ENCODE results near the gene TRMT10A.
"Not testable (repeated sequence)": the region's sequence is repeated elsewhere in the genome, so short reads cannot be mapped to it uniquely, and the experiment has no call there.

Gene TRMT10A

DNA sequence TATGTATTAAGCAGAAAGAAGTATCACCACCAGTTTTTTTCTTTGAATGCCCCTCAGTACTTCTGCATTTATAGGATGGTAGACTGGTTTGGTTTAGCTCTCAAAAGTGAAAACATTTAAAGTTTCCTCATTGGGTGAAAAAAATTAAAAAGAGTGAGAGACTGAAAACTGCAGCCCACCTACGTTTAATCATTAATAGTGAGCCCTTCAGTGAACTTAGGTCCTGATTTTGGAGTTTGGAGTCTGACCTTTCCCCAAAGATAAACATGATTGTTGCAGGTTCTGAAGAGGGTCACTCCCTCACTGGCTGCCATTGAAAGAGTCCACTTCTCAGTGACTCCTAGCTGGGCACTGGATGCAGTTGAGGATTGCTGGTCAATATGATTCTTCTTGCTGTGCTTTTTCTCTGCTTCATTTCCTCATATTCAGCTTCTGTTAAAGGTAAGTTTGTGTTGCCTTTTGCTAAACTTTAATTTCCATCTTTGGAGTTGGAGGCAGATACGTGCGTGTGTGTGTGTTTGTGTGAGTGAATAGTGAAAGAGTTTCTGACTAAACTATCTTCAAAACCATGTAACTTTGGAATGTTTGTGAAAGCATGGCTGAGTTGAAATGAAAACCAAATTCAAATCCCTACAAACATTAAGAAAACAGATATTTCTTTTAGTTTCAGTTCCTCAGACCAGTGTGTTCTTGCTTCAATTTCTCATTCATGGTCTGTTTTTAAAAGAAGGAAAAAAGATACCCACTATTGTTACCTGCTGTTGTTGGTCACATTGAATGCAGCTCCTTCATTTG, 10.9 kb upstream of the TRMT10A start, which contains the start of gene MTTP:
Gene MTTP, plus strand, starts transcription at position 295 of the 795 bp plus-strand sequence. Its CDS starts 86 bp downstream, at position 381.
- no peak within 1 kb of the TSS for H3K4me3 Mint-ChIP-seq
- H3K36me3 Mint-ChIP-seq = no peaks in the 10 kb centered on the region
- no peak within 1 kb of the TSS for H3K27ac Mint-ChIP-seq
- peaks cover 21% of the 10 kb centered on the region for H3K27me3 Mint-ChIP-seq
- no peaks in the 10 kb centered on the region for H3K9me3 Mint-ChIP-seq (ENCODE audit: low read depth)
- H3K4me1 Mint-ChIP-seq (ENCODE audit: low read depth) = no peaks in the 10 kb centered on the region

DNA sequence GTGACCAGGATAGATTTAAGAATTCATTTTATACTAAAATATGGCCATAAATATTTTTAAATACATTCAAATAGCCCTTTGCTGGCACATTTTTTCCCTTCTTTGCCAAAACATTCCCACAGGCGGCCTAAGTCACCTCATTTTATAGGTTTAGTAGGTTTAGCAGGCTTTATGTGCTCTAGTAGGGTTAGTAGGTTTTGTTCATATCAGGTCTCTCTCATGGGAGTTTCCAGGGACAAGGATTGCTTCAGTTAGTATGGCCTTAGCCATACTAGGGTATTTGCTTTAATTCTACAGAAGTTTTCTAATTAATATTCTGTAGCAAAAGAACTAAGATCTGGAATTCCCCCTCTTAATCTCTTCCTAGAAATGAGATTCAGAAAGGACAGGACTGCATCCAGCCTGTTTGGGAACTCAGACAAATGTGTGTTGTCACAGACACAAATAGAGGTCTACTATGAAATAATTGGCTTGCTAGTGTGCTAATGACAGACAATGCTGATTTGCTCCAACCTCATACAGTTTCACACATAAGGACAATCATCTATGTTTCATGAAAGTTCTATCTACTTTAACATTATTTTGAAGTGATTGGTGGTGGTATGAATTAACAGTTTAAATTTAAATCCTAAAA, 10.0 kb upstream of the TRMT10A start:
- H3K4me1 Mint-ChIP-seq (ENCODE audit: low read depth) = no peaks in the 10 kb centered on the region
- H3K27ac Mint-ChIP-seq = no peak overlapping the region
- H3K27me3 Mint-ChIP-seq = peaks cover 19% of the 10 kb centered on the region
- H3K4me3 Mint-ChIP-seq = no peak overlapping the region
- no peaks in the 10 kb centered on the region for H3K36me3 Mint-ChIP-seq
- H3K9me3 Mint-ChIP-seq (ENCODE audit: low read depth) = no peaks in the 10 kb centered on the region

DNA sequence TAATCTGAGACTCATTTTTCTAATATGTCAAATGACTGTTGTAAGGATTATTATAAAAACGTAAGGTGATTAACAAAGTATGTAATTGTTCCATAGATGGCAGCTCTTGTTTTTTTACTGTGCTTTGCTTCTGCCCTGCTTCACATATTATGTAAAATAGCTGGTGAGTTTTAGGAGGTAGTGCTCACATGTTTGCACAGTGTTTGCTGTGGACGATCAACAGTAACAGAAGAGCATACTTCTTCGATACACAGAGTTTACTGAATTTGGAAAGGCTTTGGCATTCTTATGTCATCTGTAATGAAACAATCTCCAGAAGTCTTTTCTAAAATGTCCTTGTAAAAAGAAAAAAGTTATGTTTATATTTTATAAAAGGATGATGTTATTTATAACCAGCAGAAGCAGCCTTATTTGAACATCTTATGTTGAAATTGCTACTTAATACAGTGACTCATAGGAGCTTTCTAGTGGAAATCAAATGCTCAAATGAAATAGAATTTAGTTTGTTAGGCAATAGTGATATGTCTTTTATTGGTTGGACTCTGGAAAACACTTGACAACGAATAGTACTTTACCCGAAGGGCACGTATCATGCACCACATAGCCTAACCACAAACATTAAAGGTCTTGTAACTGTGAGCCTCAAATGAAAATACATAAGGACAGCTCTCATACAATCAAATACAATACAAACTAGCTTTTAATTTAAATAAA, 8.8 kb upstream of the TRMT10A start:
- Mint-ChIP-seq H3K36me3 (no peaks in the 10 kb centered on the region), H3K4me1 (ENCODE audit: low read depth) (no peaks in the 10 kb centered on the region), H3K4me3 (no peak overlapping the region), H3K27ac (no peak overlapping the region), H3K9me3 (ENCODE audit: low read depth) (no peaks in the 10 kb centered on the region), H3K27me3 (peaks cover 25% of the 10 kb centered on the region)

DNA sequence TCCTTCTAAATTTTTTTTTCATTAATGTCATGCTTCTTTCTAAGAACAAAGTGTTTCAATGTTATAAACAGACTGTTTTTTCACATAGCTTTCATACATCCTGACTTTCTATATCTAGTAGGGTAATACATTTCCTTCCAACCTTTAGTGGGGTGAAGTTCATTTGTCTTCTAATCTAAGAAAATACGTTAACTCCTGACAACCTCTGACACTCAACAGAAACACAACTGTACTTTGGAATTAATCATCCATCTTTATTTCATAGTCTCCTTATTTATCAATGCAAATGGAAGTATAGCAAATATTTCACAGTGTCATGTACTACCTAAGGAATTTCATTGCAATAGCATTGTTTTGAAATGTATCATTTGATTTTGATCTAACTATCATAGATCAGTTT, 8.0 kb upstream of the TRMT10A start:
- no peak overlapping the region for H3K27ac Mint-ChIP-seq
- H3K4me3 Mint-ChIP-seq = no peak overlapping the region
- no peaks in the 10 kb centered on the region for H3K36me3 Mint-ChIP-seq
- H3K4me1 Mint-ChIP-seq (ENCODE audit: low read depth) = no peaks in the 10 kb centered on the region
- H3K27me3 Mint-ChIP-seq = peaks cover 26% of the 10 kb centered on the region
- H3K9me3 Mint-ChIP-seq (ENCODE audit: low read depth) = no peaks in the 10 kb centered on the region

DNA sequence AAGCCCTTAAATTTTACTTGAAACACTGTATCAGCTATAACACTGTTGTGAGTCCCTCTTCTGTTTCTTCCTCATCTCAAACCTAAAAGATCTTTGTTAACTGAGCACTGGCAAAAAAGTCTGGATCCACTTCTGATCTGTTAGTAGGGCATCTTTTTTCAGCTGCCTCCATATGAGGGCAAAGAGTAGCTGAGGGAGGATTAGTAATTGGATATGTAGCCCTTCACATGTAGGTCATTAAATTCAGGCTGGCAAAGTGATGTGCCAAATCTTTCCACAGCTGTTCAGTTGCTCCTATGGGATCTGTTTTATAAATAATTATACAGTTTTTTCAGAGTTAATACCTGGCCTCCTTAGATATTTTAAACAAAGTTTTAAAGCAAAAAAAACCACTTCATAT, 1.1 kb upstream of the TRMT10A start:
- H3K9me3 Mint-ChIP-seq (ENCODE audit: low read depth) = no peaks in the 10 kb centered on the region
- H3K4me1 Mint-ChIP-seq (ENCODE audit: low read depth) = peaks cover 23% of the 10 kb centered on the region
- peak overlapping the region; percentile 91 for H3K4me3 Mint-ChIP-seq
- H3K36me3 Mint-ChIP-seq = no peaks in the 10 kb centered on the region
- H3K27me3 Mint-ChIP-seq = peaks cover 16% of the 10 kb centered on the region
- no peak overlapping the region for H3K27ac Mint-ChIP-seq

DNA sequence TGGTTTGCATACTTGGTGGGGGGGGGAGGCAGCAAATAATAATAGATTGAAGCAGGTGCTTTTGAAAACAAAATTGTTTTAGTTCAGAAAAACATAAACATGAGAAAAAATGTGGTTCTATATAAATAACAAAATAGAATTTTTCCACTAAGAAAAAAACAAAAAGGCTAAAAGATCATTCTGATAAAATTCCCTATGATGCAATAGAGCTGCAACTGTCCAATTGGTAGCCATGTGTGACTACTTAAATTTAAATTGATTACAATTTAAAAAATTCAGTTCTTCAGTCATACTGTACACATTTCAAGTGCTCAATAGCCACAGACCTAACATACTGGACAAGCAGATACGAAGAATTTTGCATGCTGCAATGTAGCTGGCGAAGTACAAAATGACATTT, 11.0 kb downstream of the TRMT10A start:
- Mint-ChIP-seq H3K4me1 (ENCODE audit: low read depth) (no peaks in the 10 kb centered on the region), H3K27me3 (no peaks in the 10 kb centered on the region), H3K4me3 (no peak overlapping the region), H3K27ac (no peak overlapping the region), H3K36me3 (peaks cover 15% of the 10 kb centered on the region), H3K9me3 (ENCODE audit: low read depth) (no peaks in the 10 kb centered on the region)

DNA sequence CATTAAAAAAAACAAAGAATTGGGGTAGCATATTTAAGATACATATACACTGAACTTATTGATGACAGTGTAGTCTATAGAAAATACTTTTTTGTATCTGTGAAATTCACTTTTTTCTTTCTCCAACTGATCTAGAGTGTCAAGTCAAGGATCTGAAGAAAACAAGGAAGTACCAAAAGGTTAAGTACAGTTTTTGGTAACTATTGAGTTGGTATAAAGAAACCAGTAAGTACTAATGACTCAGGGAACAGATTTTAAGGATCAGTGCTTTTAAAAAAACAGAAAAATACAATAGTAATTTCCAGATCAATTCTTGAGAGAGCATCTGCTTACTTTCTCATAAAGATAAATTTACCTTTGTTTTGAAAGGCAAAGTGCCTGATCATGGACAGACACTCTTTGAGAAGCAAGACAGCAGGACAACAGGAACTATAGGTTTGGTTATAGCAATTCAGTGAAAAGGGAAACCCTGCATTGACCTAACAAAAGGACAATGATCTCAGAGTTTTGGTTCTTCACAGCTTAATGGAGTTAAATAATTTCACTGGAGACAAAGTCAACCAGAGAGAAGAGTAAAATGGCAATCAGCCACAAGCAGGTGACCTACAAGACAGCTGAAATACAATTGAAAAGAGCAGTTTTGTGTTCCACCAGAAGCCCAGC, 23.4 kb downstream of the TRMT10A start:
- Mint-ChIP-seq H3K4me1 (ENCODE audit: low read depth) (no peaks in the 10 kb centered on the region), H3K27ac (no peak overlapping the region), H3K9me3 (ENCODE audit: low read depth) (peaks cover 4% of the 10 kb centered on the region), H3K27me3 (no peaks in the 10 kb centered on the region), H3K36me3 (no peaks in the 10 kb centered on the region), H3K4me3 (no peak overlapping the region)

DNA sequence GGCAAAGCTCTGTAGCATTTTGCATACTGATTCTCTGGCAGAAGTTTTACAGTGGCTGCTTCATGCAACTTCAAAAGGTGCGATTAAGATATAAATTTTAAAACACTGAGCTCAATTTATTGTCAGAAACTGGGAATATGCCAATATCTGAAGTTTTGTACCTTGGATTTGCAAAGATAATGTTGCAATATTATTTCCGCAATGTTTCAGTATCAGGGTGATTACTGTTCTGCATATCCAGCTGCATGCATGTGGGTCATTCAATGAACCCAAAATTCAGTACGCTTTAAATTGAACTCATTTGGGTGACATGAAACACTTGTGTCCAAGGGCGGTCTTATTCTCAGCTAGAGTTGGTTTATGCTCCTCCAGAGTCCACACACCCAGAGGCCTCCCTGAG, 26.2 kb downstream of the TRMT10A start:
- no peaks in the 10 kb centered on the region for H3K27me3 Mint-ChIP-seq
- H3K4me1 Mint-ChIP-seq (ENCODE audit: low read depth) = no peaks in the 10 kb centered on the region
- H3K27ac Mint-ChIP-seq = no peak overlapping the region
- H3K4me3 Mint-ChIP-seq = no peak overlapping the region
- H3K9me3 Mint-ChIP-seq (ENCODE audit: low read depth) = peaks cover 3% of the 10 kb centered on the region
- no peaks in the 10 kb centered on the region for H3K36me3 Mint-ChIP-seq

DNA sequence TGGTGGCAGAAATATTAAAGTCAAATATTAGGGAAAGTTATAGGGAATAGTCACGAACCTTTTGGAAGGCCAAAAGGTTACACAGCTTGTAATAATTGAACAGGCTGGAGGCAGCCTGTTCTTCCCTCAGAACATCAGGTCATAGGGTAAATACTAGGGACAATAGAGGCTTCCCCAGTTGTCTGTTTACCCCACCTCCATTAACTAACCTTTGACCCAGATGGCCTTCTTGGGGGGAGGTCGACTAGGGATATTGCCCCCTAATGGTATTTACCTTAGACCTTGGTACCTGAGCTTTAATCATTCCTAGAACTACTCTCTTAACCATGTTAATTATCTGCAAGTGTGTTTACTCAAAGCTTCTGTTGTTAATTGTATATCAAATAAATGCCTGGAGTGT, 27.0 kb downstream of the TRMT10A start:
- Mint-ChIP-seq H3K4me3 (no peak overlapping the region), H3K27ac (no peak overlapping the region), H3K9me3 (ENCODE audit: low read depth) (peaks cover 3% of the 10 kb centered on the region), H3K36me3 (no peaks in the 10 kb centered on the region), H3K27me3 (no peaks in the 10 kb centered on the region), H3K4me1 (ENCODE audit: low read depth) (no peaks in the 10 kb centered on the region)

DNA sequence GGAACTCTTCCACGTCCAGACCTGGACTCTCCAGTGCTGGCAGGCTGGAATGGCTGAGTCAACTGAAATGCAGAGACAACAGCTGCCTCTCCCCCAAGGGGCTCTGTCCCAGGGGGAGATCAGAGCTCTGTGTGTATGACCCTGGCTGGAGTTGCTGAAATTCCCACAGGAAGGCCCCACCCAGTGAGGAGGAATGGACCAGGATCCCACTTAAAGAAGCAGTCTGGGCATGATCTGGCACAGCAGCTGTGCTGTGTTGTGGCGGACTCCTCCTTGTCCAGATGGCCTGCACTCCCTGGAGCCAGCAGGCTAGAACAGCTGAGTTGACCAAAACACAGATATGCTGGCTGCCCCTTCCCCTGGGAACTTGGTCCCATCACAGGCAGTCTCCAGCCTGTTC, 27.6 kb downstream of the TRMT10A start:
- Mint-ChIP-seq H3K4me1 (ENCODE audit: low read depth) (no peaks in the 10 kb centered on the region), H3K27ac (no peak overlapping the region), H3K36me3 (no peaks in the 10 kb centered on the region), H3K27me3 (peaks cover 2% of the 10 kb centered on the region), H3K4me3 (no peak overlapping the region), H3K9me3 (ENCODE audit: low read depth) (peaks cover 3% of the 10 kb centered on the region)

DNA sequence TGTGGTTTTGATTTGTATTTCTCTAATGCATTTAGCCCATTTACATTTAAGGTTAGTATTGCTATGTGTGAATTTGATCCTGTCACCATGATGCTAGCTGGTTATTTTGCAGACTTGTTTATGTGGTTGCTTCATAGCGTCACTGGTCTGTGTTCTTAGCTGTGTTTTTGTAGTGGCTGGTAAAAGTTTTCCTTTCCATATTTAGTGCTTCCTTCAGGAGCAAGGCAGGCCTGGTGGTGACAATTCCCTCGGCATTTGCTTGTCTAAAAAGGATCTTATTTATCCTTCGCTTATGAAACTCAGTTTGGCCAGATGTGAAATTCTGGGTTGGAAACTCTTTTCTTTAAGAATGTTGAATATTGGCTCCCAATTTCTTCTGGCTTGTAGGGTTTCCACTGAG, 29.1 kb downstream of the TRMT10A start:
- H3K4me3 Mint-ChIP-seq; H3K36me3 Mint-ChIP-seq; H3K4me1 Mint-ChIP-seq (ENCODE audit: low read depth); H3K27ac Mint-ChIP-seq; H3K9me3 Mint-ChIP-seq (ENCODE audit: low read depth); H3K27me3 Mint-ChIP-seq: not testable (repeated sequence)

DNA sequence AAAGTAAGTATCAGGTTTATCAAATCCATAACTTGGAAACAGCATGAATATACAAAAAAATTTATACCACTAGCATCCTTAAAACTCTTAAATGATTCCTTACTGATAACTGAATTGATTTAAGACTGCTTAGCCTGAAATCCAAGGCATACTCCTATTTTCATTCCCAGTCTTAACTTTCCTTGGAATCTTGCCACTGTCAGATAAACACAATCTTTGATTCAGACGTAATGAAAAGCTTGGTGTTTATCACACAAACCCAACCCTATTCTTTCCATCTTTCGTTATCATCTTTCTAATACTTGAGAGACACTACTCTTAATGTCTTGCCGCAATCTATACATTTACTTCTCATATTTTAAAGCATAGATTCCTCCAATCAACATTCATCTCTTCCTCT, 33.9 kb downstream of the TRMT10A start:
- Mint-ChIP-seq H3K4me3 (no peak overlapping the region), H3K9me3 (ENCODE audit: low read depth) (peaks cover 3% of the 10 kb centered on the region), H3K27me3 (peaks cover 2% of the 10 kb centered on the region), H3K4me1 (ENCODE audit: low read depth) (no peaks in the 10 kb centered on the region), H3K36me3 (no peaks in the 10 kb centered on the region), H3K27ac (no peak overlapping the region)

DNA sequence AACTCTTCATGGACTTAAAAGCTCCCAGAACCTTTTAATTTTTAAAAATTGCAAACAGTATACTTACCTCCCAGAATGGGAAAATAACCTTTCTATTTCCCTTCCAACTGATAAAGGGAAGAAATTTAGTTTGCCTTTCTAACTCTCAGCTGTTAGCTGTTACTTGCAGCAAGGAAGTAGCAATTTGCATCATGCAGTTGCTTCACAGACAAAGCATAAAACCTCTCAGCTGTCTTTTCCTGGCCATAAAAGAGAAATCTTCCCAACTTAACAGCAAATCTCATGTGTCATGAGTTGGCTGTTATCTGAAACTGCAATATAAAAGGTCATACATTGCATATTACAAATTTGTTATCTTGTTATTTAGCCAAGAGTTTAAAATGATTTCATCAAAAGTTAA, 34.6 kb downstream of the TRMT10A start:
- Mint-ChIP-seq H3K27ac (no peak overlapping the region), H3K9me3 (ENCODE audit: low read depth) (peaks cover 3% of the 10 kb centered on the region), H3K4me3 (no peak overlapping the region), H3K27me3 (peaks cover 2% of the 10 kb centered on the region), H3K36me3 (no peaks in the 10 kb centered on the region), H3K4me1 (ENCODE audit: low read depth) (no peaks in the 10 kb centered on the region)

DNA sequence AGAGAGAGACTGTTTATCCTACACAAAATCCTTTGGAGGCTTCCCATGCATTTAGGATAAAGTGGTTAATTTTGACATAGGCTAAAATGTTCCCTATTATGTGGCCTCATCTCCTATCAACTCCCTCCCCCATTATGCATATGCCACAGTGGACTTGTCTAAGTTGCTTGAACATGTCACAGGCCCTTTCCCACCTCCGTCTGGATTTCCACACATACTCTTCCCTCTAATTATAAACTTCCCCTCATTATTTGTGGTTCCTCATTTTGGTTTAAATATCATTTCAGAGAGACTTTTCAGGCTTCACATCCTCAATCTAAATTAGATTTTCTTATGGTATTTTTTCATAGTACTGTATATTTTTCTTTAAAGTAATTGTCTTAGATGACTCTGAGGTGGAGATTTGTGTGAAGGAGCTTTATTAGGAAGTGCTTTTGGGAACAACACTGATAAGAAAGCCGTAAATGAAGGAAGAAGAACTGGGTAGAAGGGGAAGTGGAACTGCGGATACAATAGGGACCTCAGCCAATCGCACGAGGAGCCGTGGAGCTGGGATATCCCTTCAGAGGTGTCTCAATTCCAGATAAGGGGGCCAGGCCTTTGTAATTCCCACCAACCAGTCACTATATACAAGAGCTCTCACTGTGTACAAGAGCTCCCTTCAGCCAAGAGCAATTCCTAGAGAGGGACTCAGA, 45.1 kb downstream of the TRMT10A start:
- H3K9me3 Mint-ChIP-seq (ENCODE audit: low read depth) = no peaks in the 10 kb centered on the region
- peaks cover 2% of the 10 kb centered on the region for H3K27me3 Mint-ChIP-seq
- no peak overlapping the region for H3K27ac Mint-ChIP-seq
- H3K36me3 Mint-ChIP-seq = no peaks in the 10 kb centered on the region
- H3K4me3 Mint-ChIP-seq = no peak overlapping the region
- H3K4me1 Mint-ChIP-seq (ENCODE audit: low read depth) = no peaks in the 10 kb centered on the region
